GM12878 (cell line): Measurements from ENCODE around the gene DPPA2. TPM values are rescaled to one million over a fixed set of nuclear protein-coding genes. Genes with fewer than 3 reads are reported as not detected.

Source experiments
- ATAC-seq: fragments of 200-7000 bp; cut with Tn5 transposase; 3 replicates; pipeline ENCODE4 v1.9.1; 2020; ENCODE audit warnings: mild to moderate bottlenecking, moderate library complexity
- BruUV-seq: library from RNA; stranded (reverse); fragments of 400-500 nt; replicated peaks from 2 replicates; lab custom pipeline; 2021; lab: Mats Ljungman, UMichigan
- CTCF ChIA-PET: fragments of 300-600 bp; sonication (Branson Sonifier 250); formaldehyde crosslinking; extraction: SDS; loops from one replicate; lab custom pipeline; 2021; ENCODE audit warnings: inconsistent platforms; lab: Yijun Ruan, JAX
- POLR2A ChIA-PET: fragments of 350-600 bp; formaldehyde crosslinking; extraction: SDS; loops from one replicate; lab custom pipeline; 2021; ENCODE audit warnings: inconsistent platforms; lab: Charles Lee
- RAD21 ChIA-PET: fragments of 300-600 bp; sonication (Branson Sonifier 250); formaldehyde crosslinking; loops from one replicate; lab custom pipeline; 2023; ENCODE audit warnings: antibody characterized with exemption; ENCODE audit not compliant: unreplicated experiment; lab: Charles Lee
- SMC1A ChIA-PET: fragments of 300-600 bp; sonication (Branson Sonifier 250); formaldehyde crosslinking; loops from one replicate; lab custom pipeline; 2023; ENCODE audit not compliant: unreplicated experiment, uncharacterized antibody; lab: Charles Lee
- DNase-seq: peaks from one replicate; pipeline ENCODE4 v3.0.0-alpha.2; 2011; ENCODE audit warnings: low read depth, low spot score
- FAIRE-seq: peaks from 3 replicates; lab custom pipeline; 2011; peaks lifted over from hg19 to GRCh38; lab: Jason Lieb, UNC
- H2AFZ ChIP-seq: 2 replicates; pipeline ENCODE4 v1.6.0; 2011; ENCODE audit warnings: low read depth, low read length, control low read depth; ENCODE audit not compliant: control insufficient read depth
- H3K27ac ChIP-seq: 2 replicates; pipeline ENCODE4 v1.5.1; 2011; ENCODE audit warnings: control low read depth; ENCODE audit not compliant: control insufficient read depth, insufficient read depth
- H3K27me3 ChIP-seq, 2 experiments: replicated peaks in 1 of 2; 2 replicates each; pipeline versions ENCODE4 v1.6.0 to v1.6.1; 2011; ENCODE audit warnings: low read length in 1 of 2; ENCODE audit not compliant: control insufficient read depth in 2 of 2, insufficient read depth in 2 of 2
- H3K36me3 ChIP-seq, 2 experiments: 2 replicates each; pipeline ENCODE4 v1.5.1; 2011; ENCODE audit warnings: low read length in 1 of 2; ENCODE audit not compliant: control insufficient read depth in 2 of 2, insufficient read depth in 2 of 2
- H3K4me1 ChIP-seq: 2 replicates; pipeline ENCODE4 v1.6.1; 2011; ENCODE audit warnings: mild to moderate bottlenecking, low read length, moderate library complexity, mixed read lengths; ENCODE audit not compliant: control insufficient read depth, insufficient read depth
- H3K4me2 ChIP-seq: 2 replicates; pipeline ENCODE4 v1.6.0; 2011; ENCODE audit warnings: control low read depth; ENCODE audit not compliant: control insufficient read depth, insufficient read depth
- H3K4me3 ChIP-seq: fragments of 200-600 bp; sonication (generic); 2 replicates; pipeline ENCODE4 v1.5.1; 2016
- H3K79me2 ChIP-seq: 2 replicates; pipeline ENCODE4 v1.6.0; 2011; ENCODE audit warnings: low read length; ENCODE audit not compliant: control insufficient read depth, insufficient read depth
- H3K9ac ChIP-seq: 2 replicates; pipeline ENCODE4 v1.8.0; 2011; ENCODE audit warnings: low read length, control low read depth, mixed read lengths; ENCODE audit not compliant: control insufficient read depth, insufficient read depth
- H3K9me3 ChIP-seq: replicated peaks from 3 replicates; pipeline ENCODE4 v1.5.1; 2011; ENCODE audit warnings: mild to moderate bottlenecking, low read length; ENCODE audit not compliant: control insufficient read depth, insufficient read depth
- H4K20me1 ChIP-seq: 2 replicates; pipeline ENCODE4 v1.6.0; 2011; ENCODE audit not compliant: control insufficient read depth, insufficient read depth
- BCL11A ChIP-seq: IDR thresholded peaks from 2 replicates; pipeline ENCODE4 v1.6.1; 2011; ENCODE audit warnings: low read depth, low read length
- CTCF ChIP-seq, 3 experiments: IDR thresholded peaks in 2 of 3; conservative IDR thresholded peaks in 1 of 3; 2 replicates each; pipeline ENCODE4 v1.5.1; 2011; ENCODE audit warnings: low read depth in 3 of 3, low read length in 3 of 3, mild to moderate bottlenecking in 3 of 3, control low read depth in 2 of 3, moderate library complexity in 2 of 3, inconsistent platforms in 1 of 3, mixed read lengths in 1 of 3; ENCODE audit not compliant: control insufficient read depth in 2 of 3, insufficient read depth in 1 of 3; ENCODE audit errors: extremely low read depth in 1 of 3
- IKZF2 ChIP-seq, 2 experiments: fragments of 450-650 bp; IDR thresholded peaks; 2 replicates each; pipeline ENCODE4 v1.6.1; 2017; ENCODE audit warnings: mild to moderate bottlenecking in 2 of 2, moderate library complexity in 2 of 2
- MEF2B ChIP-seq: fragments of 450-650 bp; IDR thresholded peaks from 2 replicates; pipeline ENCODE4 v1.6.1; 2018; ENCODE audit warnings: mild to moderate bottlenecking, moderate library complexity; ENCODE audit not compliant: partially characterized antibody, poor library complexity, severe bottlenecking
- POLR2A ChIP-seq: IDR thresholded peaks from 2 replicates; pipeline ENCODE4 v1.6.1; 2011; ENCODE audit warnings: low read depth, mild to moderate bottlenecking, low read length
- POU2F2 ChIP-seq: IDR thresholded peaks from 3 replicates; pipeline ENCODE4 v1.6.1; 2011; ENCODE audit warnings: low read depth, mild to moderate bottlenecking, low read length, borderline replicate concordance
- RAD21 ChIP-seq: IDR thresholded peaks from 2 replicates; pipeline ENCODE4 v1.6.1; 2011; ENCODE audit warnings: mild to moderate bottlenecking, low read depth, low read length, moderate library complexity; ENCODE audit not compliant: insufficient read depth
- SMAD1 ChIP-seq: fragments of 450-650 bp; IDR thresholded peaks from 2 replicates; pipeline ENCODE4 v1.6.1; 2018; ENCODE audit warnings: mild to moderate bottlenecking, low read depth; ENCODE audit not compliant: partially characterized antibody
- SREBF1 ChIP-seq: IDR thresholded peaks from 2 replicates; pipeline ENCODE4 v1.6.1; 2012; ENCODE audit warnings: mild to moderate bottlenecking, low read length
- TCF3 ChIP-seq: IDR thresholded peaks from 2 replicates; pipeline ENCODE4 v1.6.1; 2012; ENCODE audit warnings: low read depth, mild to moderate bottlenecking, low read length, borderline replicate concordance; ENCODE audit not compliant: insufficient read depth
- ZNF622 ChIP-seq: fragments of 450-650 bp; IDR thresholded peaks from 2 replicates; pipeline ENCODE4 v1.6.1; 2017; ENCODE audit warnings: mild to moderate bottlenecking, inconsistent platforms
- WGBS: methylation state at CpG from one replicate; pipeline ENCODE4 v1.1.6; 2016; ENCODE audit warnings: low lambda C conversion rate; ENCODE audit not compliant: insufficient replicate concordance, insufficient coverage; ENCODE audit errors: missing lambda C conversion rate; 5-methylcytosine and 5-hydroxymethylcytosine counted together
- in situ Hi-C: fragments of 300-500 bp; cut with MboI; formaldehyde crosslinking; loops from 9 replicates; pipeline ENCODE4 v1.14.3; 2018; ENCODE audit warnings: mixed read lengths
- intact Hi-C: fragments of 100-400 bp; cut with micrococcal nuclease; formaldehyde crosslinking; loops from one replicate; pipeline ENCODE4 v1.14.2; 2022; ENCODE audit not compliant: unreplicated experiment
- polyA plus RNA-seq, 11 experiments: library from polyadenylated mRNA; depleted of rRNA in 4 of 11; unstranded in 6 of 11; stranded (reverse) in 5 of 11; fragments of >200 nt; fragmentation: Nextera tagmentation in 4 of 11; fragmentation: Illumina TruSeq in 1 of 11; extraction: Ambion mirVana in 4 of 11; extraction: Trizol in 1 of 11; gene quantifications; 1 replicate in 1 of 11; 2 replicates in 10 of 11; pipeline versions ENCODE4 v1.2.1 to v1.2.3, GENCODE V29; 2011 to 2016; ENCODE audit warnings: inconsistent platforms in 2 of 11, missing spikeins in 2 of 11, low read depth in 1 of 11
- total RNA-seq, 4 experiments: library from RNA; depleted of rRNA in 3 of 4; stranded (reverse); fragments of >200 nt in 3 of 4; fragmentation: Illumina TruSeq in 1 of 4; extraction: Trizol in 1 of 4; gene quantifications; 2 replicates each; pipeline versions ENCODE4 v1.2.1 to v1.2.3, GENCODE V29; 2013 to 2021

The DPPA2 gene
- total and polyA plus RNA-seq, 10 of the 15 experiments (the other 5 are each of a cell fraction or from before 2014, with no cell fraction given): not detected

DNA sequence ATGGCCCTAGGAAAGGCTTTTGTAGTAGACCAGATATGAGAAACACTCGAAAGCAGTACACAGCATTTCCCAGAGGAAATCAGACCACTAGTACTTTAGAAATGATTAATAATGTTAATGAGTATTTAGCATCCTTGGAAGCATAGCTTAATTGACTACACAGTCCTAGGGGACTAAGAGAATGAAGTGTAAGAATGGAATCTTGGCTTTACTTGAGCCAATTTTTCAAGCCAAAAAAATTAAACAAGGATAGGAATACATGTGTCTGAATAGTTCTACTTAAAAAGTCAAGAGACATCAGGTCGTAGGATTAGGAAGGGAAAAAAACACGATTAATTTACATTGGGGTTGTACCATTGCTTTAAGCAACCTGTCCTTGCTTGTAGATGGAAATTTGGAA is 38.2 kb downstream of the DPPA2 start:
- ATAC-seq (no peak), DNase-seq (no peak), FAIRE-seq (no peak)
- Histone ChIP-seq H3K4me1 (no peaks in the 10 kb centered on the region), H3K27ac (no peak overlapping the region), H3K27me3 (no peaks in the 10 kb centered on the region), H3K36me3 (no peaks in the 10 kb centered on the region), H2AFZ (no peak overlapping the region), H3K9me3 (no peaks in the 10 kb centered on the region), H3K4me3 (no peak overlapping the region), H3K79me2 (no peaks in the 10 kb centered on the region), H4K20me1 (no peaks in the 10 kb centered on the region), H3K9ac (no peak overlapping the region), H3K4me2 (no peak overlapping the region)
- CTCF ChIA-PET: interaction anchor here (1.0 kb wide), 1 partner anchor 1037 kb away, joined by 4 read pairs; no protein-coding TSS in a partner anchor
- RAD21 ChIA-PET: no interaction called here
- POLR2A ChIA-PET: no interaction called here
- intact Hi-C loops (loop anchor here (5.0 kb wide), 2 partner anchors 119 to 1034 kb away; no protein-coding TSS in a partner anchor), in situ Hi-C loops (no loop called here)
- WGBS: 0% methylated on average over 3 of the region's 3 CpGs
- BruUV-seq: no TSS peak
- SMC1A ChIA-PET: interaction anchor here (0.7 kb wide), 1 partner anchor 1037 kb away, joined by 3 read pairs; no protein-coding TSS in a partner anchor
- TF ChIP-seq SMAD1 (no peak), TCF3 (no peak), POU2F2 (no peak), MEF2B (no peak)

GRCh38 chr3:109275702-109276293 is 40.5 kb downstream of the DPPA2 start:
- ChIA-PET CTCF (interaction anchor here (0.6 to 2.5 kb wide), 7 partner anchors 8 to 1039 kb away, joined by 3 to 14 read pairs (median 3); no protein-coding TSS in a partner anchor), POLR2A (interaction anchor here (0.5 kb wide), 1 partner anchor 8 kb away, joined by 3 read pairs; no protein-coding TSS in a partner anchor), RAD21 (interaction anchor here (1.4 kb wide), 1 partner anchor 1039 kb away, joined by 10 read pairs; no protein-coding TSS in a partner anchor), SMC1A (interaction anchor here (1.1 kb wide), 1 partner anchor 252 kb away, joined by 3 read pairs; no protein-coding TSS in a partner anchor)
- Histone ChIP-seq H3K9me3 (no peaks in the 10 kb centered on the region), H2AFZ (no peak overlapping the region), H3K9ac (no peak overlapping the region), H3K27ac (no peak overlapping the region), H3K79me2 (no peaks in the 10 kb centered on the region), H3K4me3 (no peak overlapping the region), H3K36me3 (no peaks in the 10 kb centered on the region), H4K20me1 (no peaks in the 10 kb centered on the region), H3K27me3 (no peaks in the 10 kb centered on the region), H3K4me2 (no peak overlapping the region), H3K4me1 (no peaks in the 10 kb centered on the region)
- DNase-seq: no peak
- FAIRE-seq: no peak
- intact Hi-C loops: loop anchor here (5.0 kb wide), 2 partner anchors 122 to 1037 kb away; no protein-coding TSS in a partner anchor
- in situ Hi-C loops: no loop called here
- BruUV-seq: no TSS peak
- ATAC-seq: 0 out of 3 replicates have a peak, but pooled peaks have one; percentile 31
- 23% methylated on average over 9 of the region's 9 CpGs for WGBS
- TF ChIP-seq SREBF1: no peak
- TF ChIP-seq BCL11A: no peak
- TF ChIP-seq ZNF622: no peak
- no peak for TF ChIP-seq POLR2A
- TF ChIP-seq RAD21: peak; percentile 49
- TF ChIP-seq IKZF2 (IDR thresholded peaks at IDR 0.05): no peak
- peak in 2 of 3 experiments; percentile 33 to 42; a peak in 2 of 6 replicates for TF ChIP-seq CTCF (IDR thresholded peaks at IDR 0.05 in 2 of 3, conservative IDR thresholded peaks at IDR 0.05 in 1 of 3; ENCODE audit: control insufficient read depth in 2 of 3, extremely low read depth in 1 of 3, insufficient read depth in 1 of 3, low read depth in 3 of 3, low read length in 3 of 3)
- TF ChIP-seq, all 136 proteins: peak for 2
